DOHH2 (cell line): ENCODE results near the gene SNCAIP.

Source experiments
- CTCF ChIP-seq: fragments of 200-600 bp; sonication (generic); IDR thresholded peaks from one replicate; pipeline ENCODE4 v1.5.1; 2014; ENCODE audit warnings: antibody characterized with exemption, mild to moderate bottlenecking, low read depth, low read length; ENCODE audit not compliant: poor library complexity, severe bottlenecking
- EZH2phosphoT487 ChIP-seq: fragments of 200-600 bp; sonication (generic); IDR thresholded peaks from 2 replicates; pipeline ENCODE4 v1.6.1; 2017; ENCODE audit warnings: borderline replicate concordance, mild to moderate bottlenecking, antibody characterized with exemption, low read length, moderate library complexity, mixed read lengths

GRCh38 chr5:122412966-122413365 is 100.9 kb downstream of the SNCAIP start:
- TF ChIP-seq CTCF (no peak), EZH2phosphoT487 (no peak)
